HG03469 (cell line): Measurements from ENCODE around the gene CTNND2.

Experiments
- ATAC-seq: cut with Tn5 transposase; IDR thresholded peaks from one replicate; pipeline ENCODE4 v1.9.1; 2021; ENCODE audit warnings: mild to moderate bottlenecking, moderate library complexity, moderate number of reproducible peaks; ENCODE audit not compliant: unreplicated experiment

CTNND2 gene

DNA sequence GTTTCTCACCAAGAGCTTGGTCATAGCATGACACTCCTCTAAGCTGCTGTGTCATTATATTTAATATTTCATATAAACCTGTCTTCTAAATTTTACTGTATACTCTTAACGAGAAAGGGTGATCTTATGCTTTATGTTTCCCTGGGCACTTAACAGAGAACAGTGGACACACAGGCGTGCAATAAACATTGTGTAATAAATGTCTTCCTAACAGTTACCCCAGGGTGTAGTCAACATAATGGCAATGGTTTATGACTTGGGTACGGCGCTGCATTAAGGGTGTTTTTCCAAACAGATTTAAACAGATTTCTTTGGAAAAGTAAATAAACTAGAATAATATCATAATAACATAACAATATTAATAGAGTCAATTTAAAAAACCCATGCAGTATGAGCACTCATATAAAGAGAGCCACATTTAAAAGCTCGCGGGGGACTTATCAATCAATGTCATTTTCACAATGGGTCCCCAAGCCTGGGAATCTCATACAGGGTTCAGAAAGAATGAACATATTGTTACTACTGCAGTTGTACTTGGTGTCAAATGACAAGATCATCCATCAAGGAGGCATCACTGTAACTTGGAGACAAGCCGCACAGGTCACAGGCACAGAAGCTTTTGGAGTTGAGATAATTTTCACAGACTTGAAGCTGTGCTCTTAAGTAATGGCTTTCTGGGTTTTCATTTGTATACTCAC is 376.4 kb downstream of the CTNND2 start:
- ATAC-seq, result no peak

DNA sequence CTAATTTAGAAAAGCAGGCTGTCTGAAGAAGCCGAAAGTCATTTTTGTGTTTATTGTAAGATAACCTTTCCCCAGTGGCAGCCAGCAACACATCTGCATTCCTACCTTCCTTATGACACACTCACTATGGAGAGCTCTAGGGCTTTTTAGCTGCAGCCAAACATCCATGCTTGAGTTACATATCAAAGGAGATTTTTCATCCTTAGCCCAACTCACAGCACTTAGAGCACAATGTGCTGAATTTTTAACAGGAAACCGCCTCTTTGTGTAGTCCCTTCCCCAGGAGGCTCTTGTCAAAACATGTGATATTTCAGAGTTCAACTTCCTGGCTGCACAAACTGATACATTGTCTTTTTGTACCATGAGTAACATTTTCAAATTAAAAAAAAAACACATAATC is 379.2 kb downstream of the CTNND2 start:
- ATAC-seq, result no peak

DNA sequence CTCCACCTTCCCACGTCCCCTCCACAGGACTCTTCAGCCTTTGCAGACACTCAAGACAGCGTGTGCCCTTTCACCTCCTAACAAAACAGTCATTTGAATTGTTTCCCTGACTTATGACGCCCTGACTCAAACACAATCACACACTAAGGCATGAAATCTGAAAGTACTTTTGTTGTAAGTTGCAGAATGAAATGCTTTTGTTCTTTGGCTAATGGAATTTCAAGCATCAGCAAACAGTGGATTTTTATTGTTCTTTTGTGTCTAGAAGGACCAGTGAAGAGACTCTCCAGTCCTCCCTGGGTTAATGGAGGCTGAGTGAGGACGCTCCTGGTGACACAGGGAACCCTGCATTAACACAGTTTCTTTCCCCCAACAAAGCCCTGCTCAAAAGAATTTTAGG is 380.1 kb downstream of the CTNND2 start:
- no peak for ATAC-seq

DNA sequence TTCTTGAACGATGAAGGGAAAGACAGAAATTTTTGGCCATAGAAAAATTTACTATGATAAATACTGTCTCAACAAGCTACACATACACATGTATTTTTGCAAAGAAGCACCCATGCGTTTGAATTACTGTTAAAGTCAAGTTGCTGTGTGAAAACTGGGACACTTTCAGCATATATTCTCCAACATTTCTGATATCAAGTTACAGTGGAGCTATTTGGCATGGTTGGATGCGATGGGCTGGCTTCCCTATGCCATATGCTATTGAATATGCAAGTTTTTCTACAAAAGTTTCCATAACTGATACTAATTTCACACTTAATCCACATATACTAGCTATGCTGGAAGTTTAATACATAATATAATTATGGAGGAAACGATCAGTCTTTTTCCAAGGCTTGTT is 381.4 kb downstream of the CTNND2 start:
- no peak for ATAC-seq

DNA sequence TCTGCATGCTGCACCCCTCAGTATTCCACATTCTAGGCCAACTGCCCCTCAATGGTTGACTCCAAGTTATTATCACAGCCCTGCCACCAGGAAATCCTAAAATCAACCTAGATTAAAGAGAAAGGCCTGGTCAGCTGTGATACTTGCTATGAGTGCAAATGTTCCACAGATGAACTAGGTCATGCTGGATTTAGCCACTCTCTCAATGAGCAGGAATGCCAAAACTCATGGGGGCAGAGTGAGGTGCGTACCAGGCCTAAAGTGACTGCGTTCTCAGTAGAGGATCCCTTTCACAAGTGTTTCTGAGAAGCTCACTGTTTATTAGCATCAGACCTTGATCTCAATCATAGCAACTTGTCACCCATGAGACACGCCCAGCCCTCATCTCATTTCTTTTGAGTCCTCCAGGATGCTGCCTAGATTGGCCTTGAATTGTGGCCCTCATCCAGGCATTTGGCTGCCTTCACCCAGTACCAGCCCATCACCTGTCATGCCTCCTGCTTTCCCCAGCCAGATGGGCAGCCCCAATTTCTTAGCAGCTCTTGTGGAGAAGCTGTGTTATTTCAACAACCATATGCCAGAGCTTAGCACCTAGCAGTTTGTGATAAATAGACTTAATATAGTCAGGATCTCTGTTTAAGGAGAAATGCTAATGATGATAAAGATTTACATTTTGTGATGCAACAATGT is 383.9 kb downstream of the CTNND2 start:
- ATAC-seq, result no peak

DNA sequence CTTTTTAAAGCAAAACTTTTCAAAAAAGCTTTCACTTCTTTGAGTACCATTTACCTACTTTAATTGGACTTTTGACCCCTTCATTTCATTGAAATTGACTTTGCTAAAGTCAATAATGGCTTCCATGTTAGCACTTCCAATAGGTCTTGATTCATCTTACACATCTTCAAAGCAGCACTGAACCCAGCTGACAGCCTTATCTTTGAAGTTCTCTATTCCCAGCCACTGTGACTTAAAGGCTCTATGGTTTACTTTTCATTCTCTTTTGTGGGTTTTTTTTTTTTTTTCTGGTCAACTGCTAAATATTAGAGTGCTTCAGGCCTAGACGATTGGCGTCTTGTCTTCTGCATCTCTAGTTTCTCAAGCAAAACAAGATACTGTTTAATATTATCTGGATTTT is 385.0 kb downstream of the CTNND2 start:
- no peak for ATAC-seq

DNA sequence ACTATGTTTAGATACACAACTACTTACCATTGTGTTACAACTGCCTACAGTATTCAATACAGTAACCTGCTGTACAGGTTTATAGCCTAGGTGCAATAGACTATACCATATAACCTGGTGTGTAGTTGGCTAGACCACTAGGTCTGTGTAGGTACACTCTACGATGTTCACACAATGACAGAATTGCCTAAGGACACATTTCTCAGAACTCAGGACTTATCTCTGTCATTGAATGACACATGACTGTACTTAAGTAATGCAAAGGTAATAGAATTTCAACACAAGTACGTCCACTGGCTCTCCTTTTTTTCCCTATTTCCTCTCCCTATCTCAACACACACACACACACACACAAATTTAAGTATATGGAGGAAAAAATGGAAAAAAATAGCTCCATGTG is 385.6 kb downstream of the CTNND2 start:
- ATAC-seq, result no peak

DNA sequence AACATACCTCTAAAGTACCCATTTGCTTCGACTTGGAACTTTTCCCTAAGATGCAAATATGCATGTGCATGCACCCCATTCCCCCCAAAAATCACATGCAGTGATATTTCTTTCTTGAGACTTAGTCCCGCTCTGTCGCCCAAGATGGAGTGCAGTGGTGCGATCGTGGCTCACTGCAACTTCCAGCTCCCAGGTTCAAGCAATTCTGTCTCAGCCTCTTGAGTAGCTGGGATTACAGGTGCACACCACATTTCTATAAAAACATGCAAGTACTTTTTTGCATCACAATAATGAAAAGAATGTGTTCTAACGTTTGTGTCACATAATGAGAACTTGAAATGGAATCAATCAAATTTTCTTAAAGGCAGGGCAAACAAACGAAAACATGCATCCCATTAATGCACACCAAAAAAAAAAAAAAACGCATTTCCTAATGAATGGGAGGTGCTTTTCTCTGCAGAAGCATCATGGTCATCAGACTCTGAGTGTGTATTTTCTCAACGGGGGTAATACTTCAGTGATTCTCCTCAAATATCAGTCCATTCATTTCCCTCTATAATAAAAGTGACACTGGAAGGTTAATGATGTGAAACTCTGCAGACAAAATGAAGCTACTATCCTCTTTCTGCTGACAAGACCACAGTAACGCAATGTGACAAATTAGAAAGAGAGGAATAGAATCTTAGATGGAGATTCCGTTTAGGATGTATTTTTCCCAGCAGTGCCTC is 389.4 kb downstream of the CTNND2 start:
- ATAC-seq, result no peak

DNA sequence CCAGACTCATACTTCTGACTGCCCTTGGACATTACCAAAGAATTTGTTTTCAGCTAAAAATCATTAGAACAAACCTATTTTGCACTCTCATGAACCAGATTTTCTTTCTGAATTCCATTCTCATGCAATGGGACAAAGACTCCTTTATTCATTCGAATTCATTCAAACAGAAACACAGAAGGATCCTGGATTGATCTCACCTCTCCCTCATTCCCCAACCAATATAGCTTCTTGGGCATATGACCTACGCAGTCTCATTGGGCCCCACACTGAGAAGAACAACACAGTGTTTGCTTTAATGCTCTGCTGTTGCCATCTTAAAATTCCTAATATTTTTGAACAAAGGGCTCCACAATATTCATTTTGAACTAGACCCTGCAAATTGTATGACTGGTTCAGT is 392.4 kb downstream of the CTNND2 start:
- ATAC-seq, result no peak

DNA sequence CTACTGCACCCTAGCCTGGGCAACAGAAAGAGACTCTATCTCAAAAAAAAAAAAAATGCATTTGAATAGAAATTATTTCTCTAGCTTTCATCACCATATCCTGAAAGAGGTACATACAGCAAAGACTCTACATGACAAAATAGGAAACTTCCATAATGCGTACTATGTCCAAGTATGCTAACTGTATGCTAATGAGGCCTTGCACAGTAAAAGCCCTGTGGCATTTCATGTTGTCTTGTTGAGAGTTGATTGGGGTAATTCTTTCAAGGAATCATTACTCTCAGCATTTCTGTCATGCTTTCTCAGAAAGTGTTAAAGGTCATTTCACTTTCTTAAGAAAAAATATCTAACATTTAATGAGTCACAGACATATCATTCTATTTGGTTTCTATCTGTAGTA is 393.4 kb downstream of the CTNND2 start:
- no peak for ATAC-seq

DNA sequence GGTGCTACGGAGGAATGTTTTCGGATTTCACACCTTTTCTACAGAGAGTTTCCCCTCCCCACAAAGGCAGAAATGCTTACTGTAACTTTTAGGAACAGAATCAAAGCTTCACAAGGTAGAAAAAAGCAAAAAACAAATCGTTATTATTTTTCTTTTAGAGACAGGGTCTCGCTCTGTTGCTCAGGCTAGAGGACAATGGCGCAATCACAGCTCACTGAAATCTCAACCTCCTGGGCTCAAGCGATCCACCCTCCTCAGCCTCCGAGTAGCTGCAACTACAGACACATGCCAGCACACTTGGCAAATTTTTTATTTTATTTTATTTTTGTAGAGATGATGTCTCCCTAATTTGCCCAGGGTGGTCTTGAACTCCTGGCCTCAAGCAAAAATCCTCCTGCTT is 394.5 kb downstream of the CTNND2 start:
- ATAC-seq, result no peak

DNA sequence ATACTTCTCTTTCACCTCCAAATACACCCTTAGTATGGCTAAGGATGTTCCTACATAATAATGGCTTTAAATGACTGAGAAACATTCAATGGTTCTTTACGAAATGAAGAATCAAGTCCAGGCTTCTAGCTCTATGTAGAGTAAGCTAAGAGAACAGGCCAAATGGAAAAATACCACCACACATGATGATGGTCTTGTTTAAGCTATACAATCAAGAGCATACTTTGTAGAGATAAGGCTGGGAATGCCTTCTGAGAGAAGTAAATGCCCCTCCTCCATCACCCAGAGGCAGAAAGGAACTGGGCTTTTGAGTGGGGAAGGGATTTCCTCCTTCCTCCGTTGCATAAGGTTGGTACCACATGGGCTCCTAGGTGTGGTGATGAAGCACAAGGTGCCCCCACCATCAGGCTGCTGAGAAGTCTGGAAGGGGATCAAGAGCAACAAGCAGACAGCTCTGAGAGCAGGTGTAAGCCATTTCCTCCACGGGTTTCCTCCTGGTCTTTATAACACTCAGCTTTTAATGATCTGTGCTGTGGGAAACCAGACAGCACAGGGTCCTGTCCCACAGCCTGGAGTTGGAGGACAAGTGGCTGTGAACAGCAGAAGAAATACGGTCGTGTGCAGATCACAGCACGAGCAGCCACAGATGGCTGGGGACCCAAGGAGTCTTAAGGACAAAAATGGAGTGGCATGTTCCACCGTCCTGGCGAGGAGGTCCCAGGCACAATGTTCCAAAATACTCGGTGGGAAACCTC is 396.9 kb downstream of the CTNND2 start:
- ATAC-seq, result no peak

DNA sequence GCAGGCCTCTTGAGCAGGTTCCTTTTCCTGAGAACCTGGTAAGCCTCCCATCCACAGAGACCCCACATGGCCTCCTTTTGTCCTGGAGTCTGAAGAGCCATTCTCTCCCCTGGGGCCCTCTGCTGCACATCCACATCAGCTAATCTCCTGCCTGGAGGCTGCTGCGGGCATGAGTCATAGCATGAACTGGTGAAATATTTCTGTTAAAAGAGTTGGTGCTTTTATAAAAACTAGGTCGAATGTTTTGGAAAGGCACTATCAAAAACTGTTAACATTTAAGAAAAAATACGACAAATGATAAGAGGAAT is 399.4 kb downstream of the CTNND2 start:
- no peak for ATAC-seq

DNA sequence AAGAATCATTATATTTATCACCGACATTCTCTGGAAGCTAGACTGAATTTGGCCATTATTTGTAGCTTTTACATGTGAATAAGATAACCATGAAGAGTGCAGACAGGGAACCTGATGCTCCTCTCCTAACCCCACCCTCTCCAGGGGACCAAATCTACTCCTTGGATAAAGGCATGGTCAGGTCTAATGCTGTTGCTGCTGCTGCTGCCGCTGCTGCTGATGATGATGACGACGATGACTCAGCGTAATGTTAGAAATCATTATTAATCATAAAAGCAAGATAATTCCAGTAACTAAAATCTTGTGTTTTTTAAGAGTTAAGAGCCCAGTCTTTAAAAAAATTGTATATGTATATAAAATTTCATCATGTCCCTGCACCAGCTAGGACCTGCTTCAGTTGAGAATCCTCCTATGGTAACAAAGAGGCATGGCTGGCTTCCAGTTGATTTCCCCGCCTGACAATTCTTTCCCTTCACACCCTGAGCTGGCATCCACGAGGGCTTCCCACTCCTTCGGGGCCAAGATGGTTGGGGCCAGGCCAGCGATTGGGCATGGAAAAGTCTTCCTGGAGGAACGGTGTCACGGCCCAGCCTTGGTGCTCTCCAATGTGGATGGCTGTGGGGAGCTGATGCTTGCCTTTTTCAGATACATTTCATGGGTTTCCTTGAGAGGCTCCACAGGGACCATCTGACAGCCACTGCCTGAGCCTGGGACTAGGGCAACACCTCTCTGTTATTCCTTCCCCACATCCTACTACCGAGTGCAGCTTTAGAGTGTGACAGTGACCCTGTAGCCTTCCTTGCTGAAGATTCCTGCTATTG is 400.0 kb downstream of the CTNND2 start:
- ATAC-seq, result no peak

DNA sequence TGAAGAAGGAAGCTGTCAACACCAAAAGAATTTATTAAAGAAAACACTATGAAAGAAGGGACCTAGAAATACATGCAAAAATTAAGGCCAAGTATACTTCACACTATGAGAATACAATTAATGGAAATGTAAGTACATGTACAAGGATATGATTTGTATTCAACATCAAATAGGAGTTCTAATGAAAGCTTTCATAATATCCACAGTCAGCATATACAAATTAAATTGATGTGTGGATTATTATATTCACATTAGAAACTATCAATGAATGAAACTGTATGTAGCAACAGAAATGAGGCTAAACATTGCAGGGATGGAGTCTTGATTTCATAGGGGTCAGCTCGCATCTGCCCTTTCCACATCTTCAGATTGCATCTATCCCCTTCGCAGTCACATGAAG is 401.5 kb downstream of the CTNND2 start:
- ATAC-seq, result no peak

DNA sequence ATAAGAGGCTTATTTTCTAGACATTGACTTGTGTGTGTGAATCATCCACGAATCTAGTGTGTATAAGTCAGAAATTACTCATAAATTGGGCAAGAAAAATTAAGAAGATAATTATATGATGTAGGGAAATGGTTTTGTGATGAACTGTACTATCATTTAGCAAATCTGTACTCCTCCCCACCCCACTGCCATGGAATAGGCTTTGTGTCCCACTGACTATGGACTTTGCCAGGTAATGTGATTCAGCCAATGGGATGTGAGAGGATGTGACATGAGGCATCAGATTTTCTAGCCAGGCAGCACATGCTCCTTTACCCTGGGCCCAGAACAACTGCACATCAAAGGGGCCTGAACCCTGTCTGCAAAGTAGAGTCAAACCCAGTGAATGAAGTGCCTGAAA is 406.6 kb downstream of the CTNND2 start:
- no peak for ATAC-seq

DNA sequence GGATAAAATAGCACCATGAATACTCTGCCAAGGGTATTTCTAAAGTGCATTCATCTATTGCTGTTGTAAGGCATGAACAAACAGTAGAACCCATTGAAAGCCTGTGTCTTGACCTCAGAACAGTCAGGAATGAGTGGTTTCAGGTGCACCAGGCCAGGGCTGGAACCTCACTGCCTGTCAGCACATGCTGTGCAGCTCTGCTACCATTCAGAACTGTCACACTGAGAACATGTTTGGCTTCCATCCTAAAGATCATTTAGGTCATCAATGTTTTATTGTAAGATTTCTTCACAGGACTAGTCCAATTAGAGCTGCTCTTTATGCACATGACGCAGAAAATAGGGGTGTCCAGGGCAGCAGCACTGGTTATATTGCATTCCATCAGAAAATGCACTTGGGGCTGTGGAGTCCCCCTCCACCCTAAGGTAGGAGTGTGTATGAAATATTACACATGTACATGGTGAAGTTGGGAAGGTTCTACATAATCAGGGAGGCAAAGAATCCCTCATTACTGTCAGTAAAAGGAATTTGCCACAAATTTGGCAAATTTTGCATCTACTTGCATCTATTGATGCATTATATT is 408.0 kb downstream of the CTNND2 start:
- ATAC-seq, result no peak

DNA sequence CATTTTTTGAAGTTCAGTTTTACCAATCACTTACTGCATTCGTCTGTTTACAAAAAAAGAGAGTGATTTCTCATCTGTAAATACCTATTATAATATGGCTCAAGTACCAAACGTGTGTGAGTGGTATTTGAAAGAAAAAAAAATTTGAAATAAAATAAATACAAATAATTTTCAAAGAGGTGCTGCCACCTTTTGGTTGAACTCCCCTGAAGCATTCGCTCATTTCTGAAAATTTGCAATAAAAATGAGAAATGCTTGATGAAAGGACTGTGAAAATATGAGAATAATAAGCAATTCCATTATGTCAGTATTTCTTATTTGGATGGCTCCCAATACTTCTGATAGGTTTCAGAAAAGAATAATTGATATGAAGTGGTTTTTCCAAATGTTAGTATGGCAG is 409.9 kb downstream of the CTNND2 start:
- ATAC-seq, result no peak

DNA sequence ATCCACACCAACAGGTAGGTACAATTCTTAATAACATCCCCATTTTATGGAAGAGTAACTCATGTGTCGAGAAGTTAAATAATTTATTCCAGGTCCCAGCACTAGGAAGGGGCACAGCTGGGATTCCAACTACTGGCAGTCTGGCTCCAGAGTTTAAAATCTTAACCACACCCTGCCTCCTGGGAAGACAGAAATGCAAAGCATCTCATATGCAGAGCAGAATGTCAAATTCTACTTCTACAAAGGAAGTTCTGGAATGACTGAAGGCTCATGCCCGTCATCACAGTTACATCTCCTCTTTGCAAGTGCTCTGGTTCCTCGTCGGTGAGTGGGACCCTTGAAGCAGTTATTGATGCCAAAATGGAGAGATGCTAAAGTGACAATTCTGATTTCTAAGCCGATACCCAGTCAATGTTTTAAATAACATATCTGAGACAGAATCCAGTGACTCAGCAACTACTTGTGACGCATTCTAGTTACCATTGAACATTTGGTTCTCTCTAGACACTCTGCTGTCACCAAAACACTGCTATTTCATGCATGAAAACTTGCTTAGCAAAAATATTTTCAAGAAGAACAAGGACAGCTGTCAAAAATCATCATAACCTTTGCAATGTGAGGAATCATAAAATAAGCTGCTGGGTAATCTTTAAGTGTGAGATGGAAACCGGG is 412.7 kb downstream of the CTNND2 start:
- ATAC-seq, result no peak

DNA sequence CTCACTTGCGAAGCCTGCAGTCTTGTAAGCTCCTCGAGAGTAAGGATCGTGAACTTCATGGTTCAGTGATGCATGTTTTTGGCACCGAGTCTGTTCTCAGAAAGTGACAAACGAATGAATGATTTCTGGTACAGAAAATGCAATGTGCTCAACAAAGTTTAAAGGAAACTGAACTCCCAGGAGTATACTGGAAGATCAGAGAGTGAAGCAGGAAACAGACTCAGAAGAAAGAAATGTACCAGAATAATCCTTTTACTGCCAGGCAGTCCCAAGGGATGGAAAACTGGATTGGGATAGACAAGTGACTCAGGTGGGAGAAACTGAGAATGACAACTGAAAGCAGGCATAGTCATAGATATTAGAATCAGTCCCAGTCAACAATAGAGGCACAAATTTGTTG is 420.6 kb downstream of the CTNND2 start:
- no peak for ATAC-seq
